Measurements from ENCODE around the gene PPP1R9B.

Gene PPP1R9B

DNA sequence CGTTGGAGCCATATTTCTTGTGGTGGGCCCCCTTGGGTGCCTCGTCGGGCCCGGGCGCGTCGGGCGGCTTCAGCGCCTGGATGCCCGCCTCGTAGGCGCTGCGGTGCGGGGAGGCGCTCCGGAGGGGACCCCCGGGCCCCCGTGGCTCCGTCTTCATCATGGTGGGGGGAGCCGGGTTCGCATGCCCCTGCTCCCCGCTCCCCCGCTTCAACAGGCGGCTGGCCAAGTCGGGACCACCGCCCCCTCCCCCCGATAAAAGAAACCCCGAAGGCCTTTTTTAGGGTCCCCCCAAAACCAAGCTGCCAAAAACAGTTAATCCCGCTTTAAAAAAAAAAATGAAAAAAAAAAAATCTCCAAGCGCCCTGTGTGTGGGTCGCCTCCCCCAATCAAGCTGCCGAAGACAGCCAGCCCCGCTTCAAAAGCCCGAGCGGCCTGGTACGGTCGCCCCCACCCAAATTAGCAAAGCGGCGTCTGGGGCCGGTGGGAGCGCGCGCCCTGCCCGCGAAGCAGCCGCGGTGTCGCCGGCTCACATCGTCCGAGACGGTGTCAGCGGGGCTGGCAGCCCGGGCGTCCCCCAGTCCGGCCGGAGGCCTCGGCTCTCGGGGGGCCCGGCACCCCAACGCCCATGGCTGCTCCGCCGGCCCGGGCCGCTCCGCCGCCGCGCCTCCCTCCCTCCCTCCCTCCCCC is at the start of gene PPP1R9B:
Gene PPP1R9B, minus strand, starts transcription at position 324 of the 687 bp plus-strand sequence. Its CDS starts 164 bp downstream, at position 160.
- no peaks in the 10 kb centered on the region for H3K36me3 Mint-ChIP-seq

GRCh38 chr17:50199803-50200456 is 49.5 kb upstream of the PPP1R9B start:
- Mint-ChIP-seq H3K36me3 (no peaks in the 10 kb centered on the region), H3K4me1 (ENCODE audit: low read depth) (peaks cover 18% of the 10 kb centered on the region), H3K9me3 (ENCODE audit: low read depth) (no peaks in the 10 kb centered on the region), H3K4me3 (peak overlapping the region; percentile 80), H3K27me3 (peaks cover 24% of the 10 kb centered on the region), H3K27ac (no peak overlapping the region)

More for the DNA sequence above, at the start of gene PPP1R9B:
- no peaks in the 10 kb centered on the region for H3K27me3 Mint-ChIP-seq
- H3K27ac Mint-ChIP-seq = peak within 1 kb of the TSS; percentile 79
- peaks cover 51% of the 10 kb centered on the region for H3K4me1 Mint-ChIP-seq (ENCODE audit: low read depth)
- peak within 1 kb of the TSS; percentile 87 for H3K4me3 Mint-ChIP-seq
- H3K9me3 Mint-ChIP-seq (ENCODE audit: low read depth) = no peaks in the 10 kb centered on the region

GRCh38 chr17:50199211-50199802 is 48.8 kb upstream of the PPP1R9B start:
- Mint-ChIP-seq H3K27me3 (peaks cover 22% of the 10 kb centered on the region), H3K9me3 (ENCODE audit: low read depth) (no peaks in the 10 kb centered on the region), H3K36me3 (no peaks in the 10 kb centered on the region), H3K4me3 (peak overlapping the region; percentile 68), H3K4me1 (ENCODE audit: low read depth) (peaks cover 18% of the 10 kb centered on the region), H3K27ac (no peak overlapping the region)

DNA sequence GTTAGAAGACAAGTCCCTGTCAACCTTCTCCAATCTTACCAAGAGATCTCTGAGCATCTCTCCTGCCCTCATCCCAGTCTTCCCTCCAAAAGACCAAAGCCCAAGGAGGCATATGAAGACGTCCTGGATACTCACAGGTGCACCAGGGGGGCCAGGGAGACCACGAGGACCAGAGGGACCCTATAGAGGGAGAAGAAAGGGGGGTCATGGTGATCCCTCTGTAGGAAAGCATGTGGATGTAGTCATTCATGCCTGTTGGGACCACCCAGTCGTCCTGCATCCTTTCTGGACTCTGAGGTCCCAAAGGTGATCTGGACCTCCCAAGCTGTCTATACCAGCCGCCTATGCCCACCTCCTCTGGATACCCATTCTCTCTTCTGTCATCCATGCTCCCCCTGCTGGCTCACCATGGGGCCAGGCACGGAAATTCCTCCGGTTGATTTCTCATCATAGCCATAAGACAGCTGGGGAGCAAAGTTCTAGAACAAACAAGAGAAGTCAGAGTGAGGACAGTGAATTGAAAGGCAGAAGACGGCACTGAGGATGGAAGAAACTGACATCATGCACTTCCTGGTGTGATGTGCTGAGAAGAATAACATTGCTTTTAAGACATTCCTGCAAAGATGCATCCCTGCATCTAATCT is 47.7 kb upstream of the PPP1R9B start:
- Mint-ChIP-seq H3K4me1 (ENCODE audit: low read depth) (peaks cover 18% of the 10 kb centered on the region), H3K4me3 (peak overlapping the region; percentile 68), H3K36me3 (no peaks in the 10 kb centered on the region), H3K27ac (no peak overlapping the region), H3K27me3 (peaks cover 19% of the 10 kb centered on the region), H3K9me3 (ENCODE audit: low read depth) (no peaks in the 10 kb centered on the region)

DNA sequence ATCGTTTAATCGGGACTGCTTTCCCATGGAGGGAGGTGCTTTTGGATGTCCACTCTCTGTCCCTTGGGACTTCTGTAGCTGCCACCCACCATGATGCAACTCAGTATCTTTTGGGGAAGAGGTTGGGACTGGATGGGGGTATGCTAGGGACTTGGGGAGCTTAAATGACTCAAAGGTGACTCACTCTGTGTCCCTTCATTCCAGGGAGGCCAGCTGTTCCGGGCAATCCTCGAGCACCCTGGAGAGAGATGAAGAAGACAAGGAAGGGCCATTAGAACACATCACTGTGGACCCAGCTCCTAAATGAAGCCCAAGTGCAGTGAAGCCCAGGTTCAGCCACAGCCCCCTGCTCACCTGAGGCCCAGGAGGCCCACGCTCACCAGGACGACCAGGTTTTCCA is 46.3 kb upstream of the PPP1R9B start:
- no peaks in the 10 kb centered on the region for H3K36me3 Mint-ChIP-seq
- H3K27ac Mint-ChIP-seq = no peak overlapping the region
- peaks cover 18% of the 10 kb centered on the region for H3K4me1 Mint-ChIP-seq (ENCODE audit: low read depth)
- peaks cover 12% of the 10 kb centered on the region for H3K27me3 Mint-ChIP-seq
- no peaks in the 10 kb centered on the region for H3K9me3 Mint-ChIP-seq (ENCODE audit: low read depth)
- H3K4me3 Mint-ChIP-seq = no peak overlapping the region

- no peaks in the 10 kb centered on the region for H3K9me3 Mint-ChIP-seq (ENCODE audit: low read depth)
- H3K4me3 Mint-ChIP-seq = no peak overlapping the region
- H3K4me1 Mint-ChIP-seq (ENCODE audit: low read depth) = peaks cover 15% of the 10 kb centered on the region
- H3K36me3 Mint-ChIP-seq = no peaks in the 10 kb centered on the region
- H3K27ac Mint-ChIP-seq = no peak overlapping the region
- H3K27me3 Mint-ChIP-seq = peaks cover 8% of the 10 kb centered on the region
Measured at GRCh38 chr17:50196036-50196435, 45.6 kb upstream of the PPP1R9B start.

GRCh38 chr17:50194934-50195865 is 44.7 kb upstream of the PPP1R9B start:
- Mint-ChIP-seq H3K9me3 (ENCODE audit: low read depth) (no peaks in the 10 kb centered on the region), H3K4me1 (ENCODE audit: low read depth) (peaks cover 9% of the 10 kb centered on the region), H3K4me3 (no peak overlapping the region), H3K27ac (no peak overlapping the region), H3K36me3 (no peaks in the 10 kb centered on the region), H3K27me3 (peaks cover 5% of the 10 kb centered on the region)

- no peaks in the 10 kb centered on the region for H3K36me3 Mint-ChIP-seq
- no peaks in the 10 kb centered on the region for H3K9me3 Mint-ChIP-seq (ENCODE audit: low read depth)
- peaks cover 5% of the 10 kb centered on the region for H3K27me3 Mint-ChIP-seq
- peaks cover 9% of the 10 kb centered on the region for H3K4me1 Mint-ChIP-seq (ENCODE audit: low read depth)
- no peak overlapping the region for H3K27ac Mint-ChIP-seq
- no peak overlapping the region for H3K4me3 Mint-ChIP-seq
Measured at GRCh38 chr17:50194140-50194933, 43.9 kb upstream of the PPP1R9B start.

- Mint-ChIP-seq H3K27ac (no peak overlapping the region), H3K27me3 (no peaks in the 10 kb centered on the region), H3K9me3 (ENCODE audit: low read depth) (no peaks in the 10 kb centered on the region), H3K36me3 (no peaks in the 10 kb centered on the region), H3K4me3 (no peak overlapping the region), H3K4me1 (ENCODE audit: low read depth) (no peaks in the 10 kb centered on the region)
Measured at GRCh38 chr17:50192618-50193291, 42.3 kb upstream of the PPP1R9B start.

DNA sequence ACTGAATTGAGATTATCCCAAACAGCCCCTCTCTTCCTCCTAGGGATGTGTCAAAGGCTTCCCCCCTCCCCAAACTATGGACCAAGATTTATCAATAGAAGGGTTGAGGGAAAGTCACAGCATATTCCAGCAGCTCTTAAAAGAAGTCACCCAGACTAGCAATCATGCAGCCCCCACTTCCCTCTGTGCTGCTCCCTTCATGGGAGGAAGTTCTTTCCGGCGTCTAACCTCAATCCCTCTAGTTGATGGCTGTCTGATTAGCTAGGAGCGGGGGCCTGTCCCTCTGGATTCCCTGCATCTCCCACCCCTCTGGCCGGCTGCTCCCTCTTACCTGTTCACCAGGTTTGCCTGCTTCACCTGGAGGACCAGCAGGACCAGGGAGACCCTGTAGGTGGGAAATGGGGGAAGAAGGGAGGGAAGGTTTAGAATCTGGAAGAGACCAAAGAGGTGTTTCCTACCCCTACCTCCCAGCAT is 41.7 kb upstream of the PPP1R9B start:
- Mint-ChIP-seq H3K9me3 (ENCODE audit: low read depth) (no peaks in the 10 kb centered on the region), H3K36me3 (no peaks in the 10 kb centered on the region), H3K4me1 (ENCODE audit: low read depth) (no peaks in the 10 kb centered on the region), H3K4me3 (no peak overlapping the region), H3K27ac (no peak overlapping the region), H3K27me3 (no peaks in the 10 kb centered on the region)

GRCh38 chr17:50191359-50192143 is 41.1 kb upstream of the PPP1R9B start:
- Mint-ChIP-seq H3K27ac (no peak overlapping the region), H3K27me3 (no peaks in the 10 kb centered on the region), H3K4me3 (no peak overlapping the region), H3K9me3 (ENCODE audit: low read depth) (no peaks in the 10 kb centered on the region), H3K36me3 (no peaks in the 10 kb centered on the region), H3K4me1 (ENCODE audit: low read depth) (no peaks in the 10 kb centered on the region)

GRCh38 chr17:50190603-50191358 is 40.3 kb upstream of the PPP1R9B start:
- no peaks in the 10 kb centered on the region for H3K9me3 Mint-ChIP-seq (ENCODE audit: low read depth)
- no peaks in the 10 kb centered on the region for H3K27me3 Mint-ChIP-seq
- no peaks in the 10 kb centered on the region for H3K36me3 Mint-ChIP-seq
- no peaks in the 10 kb centered on the region for H3K4me1 Mint-ChIP-seq (ENCODE audit: low read depth)
- H3K4me3 Mint-ChIP-seq = no peak overlapping the region
- H3K27ac Mint-ChIP-seq = no peak overlapping the region

Data from activated naive CD8-positive, alpha-beta T cell (primary cell).